DMS 273 (cell line): ENCODE data around the gene TRIM56.
"Not testable (repeated sequence)": the region's sequence is repeated elsewhere in the genome, so short reads cannot be mapped to it uniquely, and the experiment has no call there.

Experiments
- DNase-seq: peaks from one replicate; lab custom pipeline; 2025; ENCODE audit not compliant: unreplicated experiment; lab: John Stamatoyannopoulos, UW

Gene TRIM56

GRCh38 chr7:101088858-101089529 lies 3.7 kb downstream of the TRIM56 start:
- DNase-seq, result no peak

- no peak for DNase-seq
Observed at GRCh38 chr7:101089876-101090275, 4.6 kb downstream of the TRIM56 start.

GRCh38 chr7:101092266-101092905 lies 7.1 kb downstream of the TRIM56 start:
- DNase-seq, result not testable (repeated sequence)

- DNase-seq, result no peak
Observed at GRCh38 chr7:101093906-101094305, 8.6 kb downstream of the TRIM56 start.

- DNase-seq, result no peak
Observed at GRCh38 chr7:101094376-101094775, 9.1 kb downstream of the TRIM56 start.

GRCh38 chr7:101094791-101095375 lies 9.6 kb downstream of the TRIM56 start:
- peak; percentile 78 for DNase-seq

GRCh38 chr7:101096331-101096956 lies 11.2 kb downstream of the TRIM56 start:
- DNase-seq, result no peak

GRCh38 chr7:101096957-101097347 lies 11.7 kb downstream of the TRIM56 start:
- DNase-seq, result no peak

GRCh38 chr7:101097561-101097960 lies 12.3 kb downstream of the TRIM56 start:
- DNase-seq, result no peak

- peak; percentile 91 for DNase-seq
Observed at GRCh38 chr7:101099969-101100781, 14.9 kb downstream of the TRIM56 start.

- DNase-seq, result no peak
Observed at GRCh38 chr7:101100858-101101847, 15.9 kb downstream of the TRIM56 start.

- DNase-seq, result no peak
Observed at GRCh38 chr7:101102026-101102425, 16.7 kb downstream of the TRIM56 start.

GRCh38 chr7:101103701-101104100 lies 18.4 kb downstream of the TRIM56 start:
- not testable (repeated sequence) for DNase-seq

- no peak for DNase-seq
Observed at GRCh38 chr7:101104193-101104713, 19.0 kb downstream of the TRIM56 start.

- no peak for DNase-seq
Observed at GRCh38 chr7:101104799-101105198, 19.5 kb downstream of the TRIM56 start.

GRCh38 chr7:101105248-101105647 lies 20.0 kb downstream of the TRIM56 start:
- DNase-seq, result not testable (repeated sequence)

GRCh38 chr7:101106386-101106785 lies 21.1 kb downstream of the TRIM56 start:
- DNase-seq, result no peak

GRCh38 chr7:101108330-101108857 lies 23.1 kb downstream of the TRIM56 start:
- DNase-seq, result no peak

- no peak for DNase-seq
Observed at GRCh38 chr7:101108961-101109360, 23.7 kb downstream of the TRIM56 start.
